Glutamatergic neuron (in vitro differentiated cells): ENCODE data around the gene INPP5F. TPM values are rescaled to one million over a fixed set of nuclear protein-coding genes. Genes with fewer than 3 reads are reported as not detected.

Experiments
- DNase-seq: peaks from one replicate; pipeline ENCODE4 v3.0.0; 2022
- H3K27ac Mint-ChIP-seq: one replicate; pipeline ENCODE4 v1.8.0; 2020; ENCODE audit warnings: mild to moderate bottlenecking, mixed read lengths, inconsistent platforms; ENCODE audit not compliant: unreplicated experiment
- H3K27me3 Mint-ChIP-seq: one replicate; pipeline ENCODE4 v1.8.0; 2020; ENCODE audit warnings: mild to moderate bottlenecking, moderate library complexity, mixed read lengths, inconsistent platforms; ENCODE audit not compliant: unreplicated experiment
- H3K36me3 Mint-ChIP-seq: one replicate; pipeline ENCODE4 v1.8.0; 2020; ENCODE audit warnings: mild to moderate bottlenecking, mixed read lengths, inconsistent platforms; ENCODE audit not compliant: unreplicated experiment
- H3K4me1 Mint-ChIP-seq: one replicate; pipeline ENCODE4 v1.8.0; 2020; ENCODE audit warnings: mild to moderate bottlenecking, low read depth, mixed read lengths, inconsistent platforms; ENCODE audit not compliant: unreplicated experiment
- H3K4me3 Mint-ChIP-seq: one replicate; pipeline ENCODE4 v1.8.0; 2020; ENCODE audit warnings: mild to moderate bottlenecking, mixed read lengths, inconsistent platforms; ENCODE audit not compliant: unreplicated experiment
- H3K9me3 Mint-ChIP-seq: one replicate; pipeline ENCODE4 v1.8.0; 2020; ENCODE audit warnings: mild to moderate bottlenecking, moderate library complexity, mixed read lengths, inconsistent platforms; ENCODE audit not compliant: unreplicated experiment
- total RNA-seq: library from RNA; stranded (reverse); fragmentation: NEBNext Ultra II Directional; extraction: Animal tissue kit (Norgen Biotek cat#: 25700); gene quantifications from one replicate; pipeline ENCODE4 v1.2.1, GENCODE V29; 2021; ENCODE audit not compliant: unreplicated experiment
- TF ChIP-seq, protein P1 (sequence below): fragments of 200-600 bp; sonication (generic); IDR thresholded peaks from one replicate; pipeline ENCODE4 v1.5.0; 2021; ENCODE audit not compliant: partially characterized antibody, unreplicated experiment

The INPP5F gene
- total RNA-seq, 1 donor from 2014 or later = 186 TPM

DNA sequence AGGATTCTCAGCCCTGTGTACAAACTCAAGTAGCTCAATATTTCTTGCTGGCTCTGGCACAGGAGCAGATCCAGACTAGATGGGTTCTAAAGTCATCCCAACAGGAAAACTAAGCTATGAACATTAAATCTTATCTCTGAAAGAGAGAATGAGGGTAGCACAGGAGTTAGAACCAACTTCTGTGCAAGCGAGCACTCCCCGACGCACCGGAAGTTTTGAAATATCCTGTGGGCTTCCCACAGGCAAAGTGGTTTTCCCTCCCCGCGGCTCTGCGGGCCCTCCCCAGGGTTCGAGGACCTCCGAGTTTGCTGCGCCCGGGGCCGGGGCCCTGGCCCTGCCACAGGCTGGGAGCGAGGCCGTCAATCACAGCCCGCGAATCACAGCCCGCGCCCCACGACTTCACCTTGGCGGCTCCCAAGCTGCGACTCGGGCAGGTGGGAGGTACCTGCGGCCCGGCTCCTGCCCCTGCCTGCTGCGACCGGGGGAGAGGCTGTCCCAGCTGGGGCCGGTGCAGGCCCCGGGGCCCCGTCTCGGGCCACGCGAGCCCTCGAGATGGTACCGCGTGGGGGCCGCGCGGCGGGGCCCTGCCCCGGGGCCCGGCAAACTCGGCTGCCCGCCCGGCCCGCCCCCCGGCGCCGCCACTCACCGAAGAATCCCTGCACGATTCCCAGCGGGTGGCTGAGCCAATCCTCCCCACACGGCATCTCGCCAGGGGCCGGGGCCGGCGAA is 146.2 kb downstream of the INPP5F start:
- peaks cover 15% of the 10 kb centered on the region for H3K4me1 Mint-ChIP-seq
- peaks cover 5% of the 10 kb centered on the region for H3K9me3 Mint-ChIP-seq
- TF ChIP-seq, protein P1, sequence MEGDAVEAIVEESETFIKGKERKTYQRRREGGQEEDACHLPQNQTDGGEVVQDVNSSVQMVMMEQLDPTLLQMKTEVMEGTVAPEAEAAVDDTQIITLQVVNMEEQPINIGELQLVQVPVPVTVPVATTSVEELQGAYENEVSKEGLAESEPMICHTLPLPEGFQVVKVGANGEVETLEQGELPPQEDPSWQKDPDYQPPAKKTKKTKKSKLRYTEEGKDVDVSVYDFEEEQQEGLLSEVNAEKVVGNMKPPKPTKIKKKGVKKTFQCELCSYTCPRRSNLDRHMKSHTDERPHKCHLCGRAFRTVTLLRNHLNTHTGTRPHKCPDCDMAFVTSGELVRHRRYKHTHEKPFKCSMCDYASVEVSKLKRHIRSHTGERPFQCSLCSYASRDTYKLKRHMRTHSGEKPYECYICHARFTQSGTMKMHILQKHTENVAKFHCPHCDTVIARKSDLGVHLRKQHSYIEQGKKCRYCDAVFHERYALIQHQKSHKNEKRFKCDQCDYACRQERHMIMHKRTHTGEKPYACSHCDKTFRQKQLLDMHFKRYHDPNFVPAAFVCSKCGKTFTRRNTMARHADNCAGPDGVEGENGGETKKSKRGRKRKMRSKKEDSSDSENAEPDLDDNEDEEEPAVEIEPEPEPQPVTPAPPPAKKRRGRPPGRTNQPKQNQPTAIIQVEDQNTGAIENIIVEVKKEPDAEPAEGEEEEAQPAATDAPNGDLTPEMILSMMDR = no peak
- H3K27ac Mint-ChIP-seq = peak overlapping the region; percentile 78
- peak; percentile 47 for DNase-seq
- peak overlapping the region; percentile 93 for H3K4me3 Mint-ChIP-seq
- no peaks in the 10 kb centered on the region for H3K36me3 Mint-ChIP-seq
- H3K27me3 Mint-ChIP-seq = peaks cover 6% of the 10 kb centered on the region

DNA sequence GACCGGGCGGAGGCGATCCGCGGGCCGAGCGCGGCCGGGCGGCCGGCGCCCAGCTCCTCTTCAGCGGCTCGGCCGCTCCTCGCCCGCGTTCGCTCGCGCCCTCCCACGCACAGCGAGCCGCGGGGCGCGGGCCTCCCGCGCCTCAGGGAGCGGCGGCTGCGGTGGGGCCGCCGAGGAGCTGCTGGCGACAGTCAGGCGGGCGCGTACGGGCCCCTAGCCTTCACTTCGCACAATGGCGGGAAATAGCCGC is 146.7 kb downstream of the INPP5F start, which contains the start of gene MCMBP:
Gene MCMBP, minus strand, starts transcription at position 234 of the 250 bp plus-strand sequence. CDS start 259 bp downstream, outside the sequence.
- Mint-ChIP-seq H3K4me3 (peak within 1 kb of the TSS; percentile 93), H3K4me1 (peaks cover 13% of the 10 kb centered on the region), H3K36me3 (no peaks in the 10 kb centered on the region), H3K9me3 (peaks cover 5% of the 10 kb centered on the region), H3K27me3 (peaks cover 6% of the 10 kb centered on the region), H3K27ac (peak within 1 kb of the TSS; percentile 78)
- TF ChIP-seq, protein P1 = no peak
- no peak for DNase-seq

DNA sequence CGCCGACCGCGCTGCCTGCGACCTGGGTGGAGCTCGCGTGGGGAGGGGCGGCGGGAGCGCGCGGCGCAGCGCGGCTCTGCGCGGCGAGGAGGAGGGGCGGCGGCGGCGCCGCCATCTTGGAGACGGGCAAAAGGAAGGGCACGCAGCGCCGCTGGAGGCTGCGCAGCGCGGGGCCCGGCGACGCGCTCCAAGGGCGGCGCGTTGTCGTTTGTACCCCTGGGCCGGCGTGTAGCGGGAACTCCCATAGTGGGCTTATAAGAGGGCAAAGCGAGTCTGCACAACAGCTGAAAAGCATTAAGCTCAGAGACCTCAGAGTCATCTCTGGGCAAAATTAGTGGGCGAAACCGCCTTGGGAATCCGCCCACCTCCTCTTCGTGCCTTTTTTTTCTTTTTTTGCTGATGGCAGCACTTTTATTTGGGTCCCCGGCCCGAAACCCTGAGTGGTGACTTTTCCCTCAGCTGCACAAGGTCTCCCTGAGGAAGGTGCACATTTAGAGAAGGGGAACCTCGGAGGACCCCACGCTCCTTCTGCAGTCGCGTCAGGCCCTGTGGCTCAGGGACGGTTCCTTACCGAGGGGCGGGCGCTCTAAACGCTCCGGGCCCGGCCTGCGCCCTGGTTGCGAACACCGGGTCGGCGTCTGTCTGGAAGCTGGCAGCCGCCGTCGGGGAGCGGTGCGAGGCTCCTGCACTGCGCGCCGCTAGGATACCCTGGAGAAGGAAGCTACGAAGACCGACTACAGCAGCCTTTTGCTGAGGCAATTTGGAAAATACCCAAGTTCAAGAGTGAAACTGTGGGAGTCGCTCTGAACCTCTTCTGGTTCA is 147.2 kb downstream of the INPP5F start:
- H3K36me3 Mint-ChIP-seq = no peaks in the 10 kb centered on the region
- peaks cover 6% of the 10 kb centered on the region for H3K27me3 Mint-ChIP-seq
- H3K4me3 Mint-ChIP-seq = peak overlapping the region; percentile 79
- peaks cover 13% of the 10 kb centered on the region for H3K4me1 Mint-ChIP-seq
- TF ChIP-seq, protein P1 = no peak
- DNase-seq = peak; percentile 88
- H3K27ac Mint-ChIP-seq = peak overlapping the region; percentile 64
- H3K9me3 Mint-ChIP-seq = peaks cover 5% of the 10 kb centered on the region

DNA sequence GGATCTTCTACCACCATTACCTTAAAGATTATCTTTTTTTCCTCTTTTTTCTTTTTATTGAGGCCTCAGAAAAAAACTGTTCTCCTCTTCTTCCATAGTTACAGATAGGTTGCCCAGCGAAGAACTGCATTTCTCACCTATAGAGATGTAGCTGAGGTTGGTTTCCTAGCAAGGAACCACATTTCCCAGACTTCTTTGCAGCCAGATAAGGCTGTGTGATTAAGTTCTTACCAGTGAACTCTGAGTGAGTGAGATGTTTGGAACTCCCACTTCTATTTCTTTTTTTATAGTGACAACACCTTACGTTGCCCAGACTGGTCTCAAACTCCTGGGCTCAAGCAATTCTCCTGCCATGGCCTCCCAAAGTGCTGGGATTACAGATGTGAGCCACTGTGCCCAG is 152.7 kb downstream of the INPP5F start:
- DNase-seq = no peak
- Mint-ChIP-seq H3K27me3 (peaks cover 9% of the 10 kb centered on the region), H3K27ac (no peak overlapping the region), H3K9me3 (peaks cover 2% of the 10 kb centered on the region), H3K4me3 (no peak overlapping the region), H3K4me1 (peaks cover 3% of the 10 kb centered on the region), H3K36me3 (no peaks in the 10 kb centered on the region)
- TF ChIP-seq, protein P1 = no peak

Other genes starting within 250 kb of the INPP5F start
- gene RGS10, start 183.3 kb upstream of the INPP5F start, total RNA-seq = 311 TPM
- 216 TPM for gene TIAL1, start 129.1 kb upstream of the INPP5F start, total RNA-seq
- gene BAG3, start 74.7 kb upstream of the INPP5F start, total RNA-seq = 15.7 TPM
- gene MCMBP, start 146.8 kb downstream of the INPP5F start, total RNA-seq = 37.5 TPM
- 65.0 TPM for gene SEC23IP, start 166.7 kb downstream of the INPP5F start, total RNA-seq